HCT116 (cell line): ENCODE measurements around the gene NEK7.

Experiments used
- CEBPB ChIP-seq: IDR thresholded peaks from 2 replicates; pipeline ENCODE4 v1.6.1; 2012; ENCODE audit warnings: low read depth
- EGR1 ChIP-seq: IDR thresholded peaks from 2 replicates; pipeline ENCODE4 v1.6.1; 2012; ENCODE audit warnings: low read depth
- EZH2 ChIP-seq: fragments of 200-600 bp; sonication (generic); IDR thresholded peaks from 2 replicates; pipeline ENCODE4 v1.6.1; 2017; ENCODE audit warnings: antibody characterized with exemption, mixed run types
- FOSL1 ChIP-seq: IDR thresholded peaks from 2 replicates; pipeline ENCODE4 v1.6.1; 2012; ENCODE audit warnings: low read depth
- JUND ChIP-seq: IDR thresholded peaks from 2 replicates; pipeline ENCODE4 v1.6.1; 2012
- POLR2A ChIP-seq: IDR thresholded peaks from 2 replicates; pipeline ENCODE4 v1.7.0; 2011; ENCODE audit warnings: borderline replicate concordance; ENCODE audit not compliant: insufficient read depth, insufficient read length; ENCODE audit errors: extremely low read depth
- POLR2AphosphoS5 ChIP-seq: IDR thresholded peaks from 2 replicates; pipeline ENCODE4 v1.6.1; 2011; ENCODE audit warnings: mild to moderate bottlenecking, low read depth, low read length, moderate library complexity
- RAD21 ChIP-seq: IDR thresholded peaks from 2 replicates; pipeline ENCODE4 v1.6.1; 2012; ENCODE audit warnings: low read depth, mild to moderate bottlenecking
- SP1 ChIP-seq: IDR thresholded peaks from 2 replicates; pipeline ENCODE4 v1.6.1; 2012; ENCODE audit warnings: low read depth
- SRF ChIP-seq: IDR thresholded peaks from 2 replicates; pipeline ENCODE4 v1.6.1; 2012; ENCODE audit warnings: low read depth
- YY1 ChIP-seq: IDR thresholded peaks from 2 replicates; pipeline ENCODE4 v1.6.1; 2011; ENCODE audit warnings: low read length, low read depth, moderate library complexity, mild to moderate bottlenecking; ENCODE audit not compliant: insufficient replicate concordance; ENCODE audit errors: extremely low read depth
- TF ChIP-seq, protein P1 (sequence below), 3 experiments: fragments of 200-600 bp in 1 of 3; sonication (generic) in 1 of 3; IDR thresholded peaks in 2 of 3; conservative IDR thresholded peaks in 1 of 3; 2 replicates each; pipeline ENCODE4 v1.5.1; 2012 to 2017; ENCODE audit warnings: low read depth in 2 of 3, low read length in 2 of 3, antibody characterized with exemption in 1 of 3, borderline replicate concordance in 1 of 3, control low read depth in 1 of 3, mild to moderate bottlenecking in 1 of 3, mixed read lengths in 1 of 3, mixed run types in 1 of 3, moderate library complexity in 1 of 3; ENCODE audit not compliant: insufficient read depth in 1 of 3
- TF ChIP-seq, protein P2 (sequence below): IDR thresholded peaks from 2 replicates; pipeline ENCODE4 v1.6.1; 2012
- TF ChIP-seq, protein P3 (sequence below): IDR thresholded peaks from 2 replicates; pipeline ENCODE4 v1.6.1; 2012

DNA sequence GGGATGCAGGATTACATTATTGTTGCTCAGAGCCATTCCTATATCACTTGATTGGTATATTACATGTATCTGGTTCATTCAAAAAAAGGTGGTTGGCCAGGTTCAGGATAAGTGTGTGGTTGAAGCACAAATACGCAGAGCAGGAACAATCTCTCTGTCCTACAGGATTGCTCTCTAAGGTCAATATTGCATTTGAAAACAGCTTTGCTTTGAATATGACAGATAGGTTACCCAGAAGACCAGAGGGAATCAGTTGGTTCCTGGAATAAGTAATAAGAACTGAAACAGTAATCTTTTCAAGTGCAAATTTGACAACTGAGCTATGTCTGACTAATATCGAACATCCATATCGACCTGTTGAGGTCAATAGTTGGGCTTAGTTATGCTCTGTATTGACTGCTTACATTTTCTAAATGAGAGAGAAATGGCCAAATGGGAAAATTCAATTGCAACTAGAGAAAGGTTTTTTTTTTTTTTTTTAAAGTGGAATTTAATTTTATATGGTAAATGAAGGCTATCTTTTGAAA is 206.9 kb downstream of the NEK7 start:
- TF ChIP-seq POLR2AphosphoS5 = no peak
- TF ChIP-seq SRF = no peak
- TF ChIP-seq, protein P1, sequence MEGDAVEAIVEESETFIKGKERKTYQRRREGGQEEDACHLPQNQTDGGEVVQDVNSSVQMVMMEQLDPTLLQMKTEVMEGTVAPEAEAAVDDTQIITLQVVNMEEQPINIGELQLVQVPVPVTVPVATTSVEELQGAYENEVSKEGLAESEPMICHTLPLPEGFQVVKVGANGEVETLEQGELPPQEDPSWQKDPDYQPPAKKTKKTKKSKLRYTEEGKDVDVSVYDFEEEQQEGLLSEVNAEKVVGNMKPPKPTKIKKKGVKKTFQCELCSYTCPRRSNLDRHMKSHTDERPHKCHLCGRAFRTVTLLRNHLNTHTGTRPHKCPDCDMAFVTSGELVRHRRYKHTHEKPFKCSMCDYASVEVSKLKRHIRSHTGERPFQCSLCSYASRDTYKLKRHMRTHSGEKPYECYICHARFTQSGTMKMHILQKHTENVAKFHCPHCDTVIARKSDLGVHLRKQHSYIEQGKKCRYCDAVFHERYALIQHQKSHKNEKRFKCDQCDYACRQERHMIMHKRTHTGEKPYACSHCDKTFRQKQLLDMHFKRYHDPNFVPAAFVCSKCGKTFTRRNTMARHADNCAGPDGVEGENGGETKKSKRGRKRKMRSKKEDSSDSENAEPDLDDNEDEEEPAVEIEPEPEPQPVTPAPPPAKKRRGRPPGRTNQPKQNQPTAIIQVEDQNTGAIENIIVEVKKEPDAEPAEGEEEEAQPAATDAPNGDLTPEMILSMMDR (IDR thresholded peaks at IDR 0.05 in 2 of 3, conservative IDR thresholded peaks at IDR 0.05 in 1 of 3; ENCODE audit: borderline replicate concordance in 1 of 3, insufficient read depth in 1 of 3, low read depth in 2 of 3, low read length in 2 of 3) = no peak
- TF ChIP-seq, protein P2, sequence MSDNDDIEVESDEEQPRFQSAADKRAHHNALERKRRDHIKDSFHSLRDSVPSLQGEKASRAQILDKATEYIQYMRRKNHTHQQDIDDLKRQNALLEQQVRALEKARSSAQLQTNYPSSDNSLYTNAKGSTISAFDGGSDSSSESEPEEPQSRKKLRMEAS = no peak
- TF ChIP-seq CEBPB = no peak
- TF ChIP-seq, protein P3, sequence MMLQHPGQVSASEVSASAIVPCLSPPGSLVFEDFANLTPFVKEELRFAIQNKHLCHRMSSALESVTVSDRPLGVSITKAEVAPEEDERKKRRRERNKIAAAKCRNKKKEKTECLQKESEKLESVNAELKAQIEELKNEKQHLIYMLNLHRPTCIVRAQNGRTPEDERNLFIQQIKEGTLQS = no peak
- no peak for TF ChIP-seq EZH2
- TF ChIP-seq EGR1 = no peak
- TF ChIP-seq JUND = no peak
- TF ChIP-seq POLR2A = no peak
- no peak for TF ChIP-seq RAD21
- no peak for TF ChIP-seq FOSL1
- no peak for TF ChIP-seq SP1
- no peak for TF ChIP-seq YY1
